Colonic mucosa (tissue), 4 donors: ENCODE measurements around the gene RPS8. TPM values are rescaled to one million over a fixed set of nuclear protein-coding genes. Genes with fewer than 3 reads are reported as not detected.

Experiments used
- DNase-seq: peaks from one replicate; pipeline ENCODE4 v3.0.0-alpha.2; 2020
- H3K27ac ChIP-seq: fragments of 200-600 bp; one replicate; pipeline ENCODE4 v1.8.0; 2021
- H3K27me3 ChIP-seq: fragments of 200-600 bp; one replicate; pipeline ENCODE4 v1.8.0; 2021
- H3K36me3 ChIP-seq: fragments of 200-600 bp; one replicate; pipeline ENCODE4 v1.8.0; 2021
- H3K4me1 ChIP-seq: fragments of 200-600 bp; one replicate; pipeline ENCODE4 v1.8.0; 2021; ENCODE audit warnings: mild to moderate bottlenecking
- H3K4me3 ChIP-seq: fragments of 200-600 bp; one replicate; pipeline ENCODE4 v1.8.0; 2021
- H3K9ac ChIP-seq, 2 donors: one replicate each; pipeline ENCODE4 v1.7.0; 2013; ENCODE audit warnings: control low read depth in 2 of 2, low read depth in 2 of 2, low read length in 2 of 2
- H3K9me3 ChIP-seq: fragments of 200-600 bp; one replicate; pipeline ENCODE4 v1.8.0; 2021
- CTCF ChIP-seq: fragments of 200-600 bp; IDR thresholded peaks from one replicate; pipeline ENCODE4 v1.8.0; 2022; ENCODE audit warnings: antibody characterized with exemption, mild to moderate bottlenecking
- intact Hi-C: fragments of 100-400 bp; cut with DNase I; formaldehyde crosslinking; loops from one replicate; pipeline ENCODE4 v1.14.1; 2022
- total RNA-seq, 2 donors: library from RNA; stranded (reverse); fragmentation: NEBNext Ultra II Directional in 1 of 2; extraction: Animal tissue kit (Norgen Biotek cat#: 25700) in 1 of 2; gene quantifications; one replicate each; pipeline ENCODE4 v1.2.1, GENCODE V29; 2021
- donor health status: healthy.
- donor health status: DM: no; HTN: no; CAD: no.
- donor health status: DM: no; HTN: no; CAD: no.

The RPS8 gene
- total RNA-seq, 2 donors from 2014 or later = 1,574 to 1,589 TPM

DNA sequence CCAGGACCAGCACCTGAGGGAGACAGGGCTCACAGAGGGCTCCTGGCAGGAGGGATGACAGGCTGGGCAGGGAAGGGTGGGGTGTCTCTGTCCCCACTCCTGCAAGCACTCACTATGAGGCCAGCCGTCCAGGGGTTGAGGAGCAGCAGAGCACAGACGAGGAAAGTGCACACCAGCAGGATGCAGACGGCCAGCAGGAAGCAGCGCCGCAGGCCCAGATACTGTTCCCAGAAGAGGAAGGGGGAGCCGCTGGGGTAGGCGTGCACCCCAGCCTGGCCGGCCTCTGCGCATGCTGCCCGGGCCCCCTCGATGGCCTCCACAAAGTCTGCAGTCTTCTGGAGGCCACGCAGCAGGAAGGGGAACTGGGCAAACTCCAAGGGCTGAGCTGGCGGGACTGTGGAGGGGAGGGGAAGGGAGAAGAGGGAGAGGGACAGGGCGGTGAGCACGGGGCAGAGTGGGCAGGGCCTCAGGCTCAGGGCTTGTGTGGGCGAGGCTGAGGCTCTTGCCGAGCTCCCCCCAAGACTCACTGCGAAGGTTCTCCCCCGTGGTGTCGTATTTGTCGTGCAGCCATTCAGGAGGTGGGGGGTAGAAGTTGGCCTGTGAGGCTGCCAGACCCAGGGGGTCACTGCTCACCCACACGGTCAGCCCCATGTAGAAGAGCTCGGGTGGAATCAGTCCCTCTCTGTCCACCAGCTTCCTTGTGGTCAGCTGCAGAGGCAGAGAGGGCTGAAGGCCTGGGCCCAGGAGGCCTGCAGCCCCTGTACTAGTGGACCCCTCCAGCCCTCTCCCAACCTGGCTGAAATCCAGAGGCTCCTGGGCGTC lies 51.2 kb downstream of the RPS8 start:
- no peak overlapping the region for H3K27ac ChIP-seq
- H3K9ac ChIP-seq = no peak overlapping the region
- intact Hi-C loops = no loop called here
- no peaks in the 10 kb centered on the region for H3K4me1 ChIP-seq
- H3K9me3 ChIP-seq = no peaks in the 10 kb centered on the region
- H3K36me3 ChIP-seq = no peaks in the 10 kb centered on the region
- no peak for TF ChIP-seq CTCF
- H3K27me3 ChIP-seq = no peaks in the 10 kb centered on the region
- no peak for DNase-seq
- no peak overlapping the region for H3K4me3 ChIP-seq

DNA sequence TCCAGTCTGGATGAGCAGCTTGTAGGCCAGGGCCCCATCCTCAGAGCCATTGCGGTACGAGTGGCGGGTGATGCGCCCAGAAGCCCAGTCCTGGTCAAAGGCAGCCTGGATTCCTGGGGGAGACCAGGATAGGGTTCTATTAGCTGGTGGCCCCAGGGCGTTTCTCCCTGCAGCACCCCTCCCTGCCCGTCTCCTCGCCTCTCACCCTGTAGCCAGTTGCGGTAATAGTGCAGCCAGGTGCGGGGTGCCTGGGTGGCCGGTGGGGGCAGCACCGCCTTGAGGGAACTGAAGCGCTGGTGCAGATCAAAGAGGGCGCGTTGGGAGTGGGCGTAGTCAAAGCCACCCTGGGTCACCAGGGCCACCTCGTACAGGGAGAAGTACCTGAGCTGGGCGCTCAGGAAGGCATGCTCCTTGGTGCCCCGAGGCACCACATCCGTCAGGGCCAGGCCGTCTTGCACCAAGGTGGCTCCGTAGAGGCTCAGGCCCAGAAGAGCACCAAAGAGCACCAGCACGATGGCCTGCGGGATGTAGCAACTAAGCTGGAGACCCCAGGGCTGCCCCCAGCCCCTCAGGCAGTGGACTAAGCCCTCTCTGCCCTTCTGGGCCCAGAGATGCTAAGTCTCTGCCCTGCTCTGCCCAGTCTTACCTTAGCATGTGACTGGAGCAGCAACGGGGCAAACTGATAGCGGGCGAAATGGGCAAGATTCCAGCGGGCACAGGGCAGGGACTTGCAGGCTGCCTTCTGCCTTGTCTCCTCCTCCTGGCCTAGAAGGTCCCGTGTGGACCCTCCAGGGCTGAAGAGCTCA lies 52.1 kb downstream of the RPS8 start:
- Histone ChIP-seq H3K27me3 (no peaks in the 10 kb centered on the region), H3K27ac (no peak overlapping the region), H3K9ac (no peak overlapping the region), H3K36me3 (no peaks in the 10 kb centered on the region), H3K4me3 (no peak overlapping the region), H3K9me3 (no peaks in the 10 kb centered on the region), H3K4me1 (no peaks in the 10 kb centered on the region)
- no peak for TF ChIP-seq CTCF
- no peak for DNase-seq
- intact Hi-C loops = no loop called here

DNA sequence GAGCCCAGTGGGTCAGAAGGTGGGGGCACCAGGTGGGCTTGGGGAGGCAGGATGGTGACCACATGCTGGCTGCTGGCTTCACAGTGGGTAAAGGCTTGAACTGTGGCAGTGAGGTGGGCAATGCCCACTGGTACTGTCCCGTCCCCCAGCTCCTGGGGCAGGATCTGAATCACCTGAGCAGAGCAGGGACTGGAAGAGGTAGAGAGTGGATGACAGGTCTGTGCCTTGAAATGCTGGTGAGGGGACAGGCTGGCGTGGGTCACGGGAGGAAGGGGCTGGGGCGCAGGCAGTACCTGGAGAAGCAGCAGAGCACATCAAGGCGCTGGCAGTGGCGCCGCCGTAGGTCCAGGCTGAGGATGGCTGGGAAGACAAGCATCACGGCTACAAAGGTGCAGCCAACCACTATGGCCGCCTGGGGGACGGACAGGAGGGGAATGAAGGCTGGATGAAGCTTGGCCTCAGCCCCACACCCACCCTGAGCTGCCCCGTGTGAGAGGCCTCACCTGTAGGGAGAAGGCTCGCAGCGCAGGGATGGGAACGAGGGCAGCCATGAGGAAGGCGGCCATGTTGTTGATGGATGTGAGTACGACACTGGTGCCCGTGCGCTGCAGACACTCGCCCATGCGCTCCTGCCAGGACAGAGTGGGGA lies 52.8 kb downstream of the RPS8 start:
- TF ChIP-seq CTCF = no peak
- H3K9ac ChIP-seq = no peak overlapping the region
- H3K4me1 ChIP-seq = no peaks in the 10 kb centered on the region
- no peak overlapping the region for H3K4me3 ChIP-seq
- intact Hi-C loops = no loop called here
- DNase-seq = no peak
- no peaks in the 10 kb centered on the region for H3K36me3 ChIP-seq
- no peak overlapping the region for H3K27ac ChIP-seq
- H3K27me3 ChIP-seq = no peaks in the 10 kb centered on the region
- H3K9me3 ChIP-seq = no peaks in the 10 kb centered on the region

Other genes with a start within 250 kb of the RPS8 start
- 10 to 100 TPM; 26.4 to 29.6 TPM for gene TMEM53, start 101.1 kb upstream of the RPS8 start, total RNA-seq
- 1 to 10 TPM; 1.3 to 5.1 TPM for gene ARMH1, start 100.8 kb upstream of the RPS8 start, total RNA-seq
- gene RNU5D-1, start 44.4 kb upstream of the RPS8 start, total RNA-seq = not detected
- gene KIF2C, start 35.7 kb upstream of the RPS8 start, total RNA-seq = 10 to 100 TPM; 13.6 to 33.2 TPM
- gene BEST4, start 12.6 kb downstream of the RPS8 start, total RNA-seq = 10 to 100 TPM; 26.0 to 58.9 TPM
- 1 to 10 TPM; 7.7 to 8.8 TPM for gene PLK3, start 24.8 kb downstream of the RPS8 start, total RNA-seq
- under 1 TPM; 0.35 to 0.56 TPM for gene DYNLT4, start 31.8 kb downstream of the RPS8 start, total RNA-seq
- 1 to 10 TPM; 1.6 to 2.5 TPM for gene BTBD19, start 33.0 kb downstream of the RPS8 start, total RNA-seq
- gene PTCH2, start 67.7 kb downstream of the RPS8 start, total RNA-seq = under 1 TPM; 0.48 to 0.52 TPM
- 10 to 100 TPM; 10.9 to 22.7 TPM for gene EIF2B3, start 211.1 kb downstream of the RPS8 start, total RNA-seq
- 100 to 1,000 TPM in 1 of 2 donors, 10 to 100 TPM in 1; 89.1 to 103 TPM for gene HECTD3, start 235.8 kb downstream of the RPS8 start, total RNA-seq
- gene UROD, start 236.7 kb downstream of the RPS8 start, total RNA-seq = 10 to 100 TPM; 41.7 to 43.5 TPM